Adrenal gland (tissue), 5 donors: ENCODE measurements around the gene RNH1.

ENCODE experiments used
- CTCF ChIP-seq, 6 experiments: fragments of 450-650 bp in 4 of 6; fragments of 200-600 bp in 2 of 6; sonication (generic) in 1 of 6; IDR thresholded peaks; 1 replicate in 5 of 6; 2 replicates in 1 of 6; pipeline versions ENCODE4 v1.5.1 to v1.8.0; 2016 to 2021; ENCODE audit warnings: antibody characterized with exemption in 6 of 6, mild to moderate bottlenecking in 2 of 6, moderate library complexity in 1 of 6
- POLR2A ChIP-seq, 2 donors: fragments of 450-650 bp; IDR thresholded peaks; one replicate each; pipeline ENCODE4 v1.6.1; 2017; ENCODE audit warnings: antibody characterized with exemption in 2 of 2, mild to moderate bottlenecking in 2 of 2, moderate library complexity in 1 of 2
- donor health status: DM: no; HTN: no; CAD: no.

GRCh38 chr11:507727-508515, 879 bp upstream of the RNH1 start:
- no peak for TF ChIP-seq CTCF (IDR thresholded peaks at IDR 0.05)
- TF ChIP-seq POLR2A (IDR thresholded peaks at IDR 0.05): no peak
